Colonic mucosa (tissue), 4 donors: ENCODE measurements around the gene MUC5B. TPM values are rescaled to one million over a fixed set of nuclear protein-coding genes. Genes with fewer than 3 reads are reported as not detected.

Experiments used
- DNase-seq: peaks from one replicate; pipeline ENCODE4 v3.0.0-alpha.2; 2020
- H3K27ac ChIP-seq: fragments of 200-600 bp; one replicate; pipeline ENCODE4 v1.8.0; 2021
- H3K27me3 ChIP-seq: fragments of 200-600 bp; one replicate; pipeline ENCODE4 v1.8.0; 2021
- H3K36me3 ChIP-seq: fragments of 200-600 bp; one replicate; pipeline ENCODE4 v1.8.0; 2021
- H3K4me1 ChIP-seq: fragments of 200-600 bp; one replicate; pipeline ENCODE4 v1.8.0; 2021; ENCODE audit warnings: mild to moderate bottlenecking
- H3K4me3 ChIP-seq: fragments of 200-600 bp; one replicate; pipeline ENCODE4 v1.8.0; 2021
- H3K9ac ChIP-seq, 2 donors: one replicate each; pipeline ENCODE4 v1.7.0; 2013; ENCODE audit warnings: control low read depth in 2 of 2, low read depth in 2 of 2, low read length in 2 of 2
- H3K9me3 ChIP-seq: fragments of 200-600 bp; one replicate; pipeline ENCODE4 v1.8.0; 2021
- intact Hi-C: fragments of 100-400 bp; cut with DNase I; formaldehyde crosslinking; loops from one replicate; pipeline ENCODE4 v1.14.1; 2022
- microRNA-seq: library from miRNA; unstranded; fragments of <30 nt; microRNA quantifications from one replicate; pipeline ENCODE4, GENCODE V29; 2019
- total RNA-seq, 2 donors: library from RNA; stranded (reverse); fragmentation: NEBNext Ultra II Directional in 1 of 2; extraction: Animal tissue kit (Norgen Biotek cat#: 25700) in 1 of 2; gene quantifications; one replicate each; pipeline ENCODE4 v1.2.1, GENCODE V29; 2021
- TF ChIP-seq, protein P1 (sequence below): fragments of 200-600 bp; IDR thresholded peaks from one replicate; pipeline ENCODE4 v1.8.0; 2022; ENCODE audit warnings: antibody characterized with exemption, mild to moderate bottlenecking
- donor health status: healthy.
- donor health status: DM: no; HTN: no; CAD: no.
- donor health status: DM: no; HTN: no; CAD: no.

Gene MUC5B
- total RNA-seq, 2 donors from 2014 or later, result 285 to 655 TPM

DNA sequence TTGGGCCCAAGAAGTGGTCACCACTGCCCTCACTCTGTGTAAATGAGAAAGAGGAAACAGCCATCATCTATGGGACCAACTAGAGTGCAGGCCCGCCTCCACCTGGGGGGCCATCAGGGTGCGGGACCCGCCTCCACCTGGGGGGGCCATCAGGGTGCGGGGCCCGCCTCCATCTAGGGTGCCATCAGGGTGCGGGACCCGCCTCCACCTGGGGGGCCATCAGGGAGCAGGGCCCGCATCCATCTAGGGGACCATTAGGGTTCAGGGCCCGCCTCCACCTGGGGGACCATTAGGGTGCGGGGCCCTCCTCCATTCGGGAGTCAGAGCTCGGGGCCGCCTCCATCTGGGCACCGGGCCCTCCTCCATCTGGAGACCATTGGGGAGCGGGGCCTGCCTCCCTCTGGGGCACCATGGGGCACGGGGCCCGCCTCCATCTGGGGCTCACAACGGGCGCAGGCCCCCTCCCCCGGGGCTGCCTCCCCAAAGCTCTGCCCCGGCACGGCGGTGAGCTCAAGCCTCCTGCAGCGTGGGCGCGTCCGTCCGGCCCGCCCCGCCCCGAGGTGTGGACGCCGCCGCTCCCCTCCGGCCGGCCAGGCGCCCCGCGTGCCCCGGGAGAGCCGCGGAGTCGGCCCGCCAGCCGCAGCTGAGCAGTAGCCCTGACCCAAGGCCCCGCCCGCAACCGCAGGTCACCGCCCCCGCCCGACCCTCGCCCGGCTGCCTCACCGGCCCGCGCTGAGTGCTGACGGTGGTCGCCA is 86.1 kb downstream of the MUC5B start:
- Histone ChIP-seq H3K4me1 (peaks cover 26% of the 10 kb centered on the region), H3K4me3 (peak overlapping the region; percentile 84), H3K36me3 (no peaks in the 10 kb centered on the region), H3K9ac (peak overlapping the region; percentile 58 to 91), H3K27me3 (no peaks in the 10 kb centered on the region), H3K9me3 (no peaks in the 10 kb centered on the region), H3K27ac (peak overlapping the region; percentile 84)
- intact Hi-C loops, result no loop called here
- TF ChIP-seq, protein P1, sequence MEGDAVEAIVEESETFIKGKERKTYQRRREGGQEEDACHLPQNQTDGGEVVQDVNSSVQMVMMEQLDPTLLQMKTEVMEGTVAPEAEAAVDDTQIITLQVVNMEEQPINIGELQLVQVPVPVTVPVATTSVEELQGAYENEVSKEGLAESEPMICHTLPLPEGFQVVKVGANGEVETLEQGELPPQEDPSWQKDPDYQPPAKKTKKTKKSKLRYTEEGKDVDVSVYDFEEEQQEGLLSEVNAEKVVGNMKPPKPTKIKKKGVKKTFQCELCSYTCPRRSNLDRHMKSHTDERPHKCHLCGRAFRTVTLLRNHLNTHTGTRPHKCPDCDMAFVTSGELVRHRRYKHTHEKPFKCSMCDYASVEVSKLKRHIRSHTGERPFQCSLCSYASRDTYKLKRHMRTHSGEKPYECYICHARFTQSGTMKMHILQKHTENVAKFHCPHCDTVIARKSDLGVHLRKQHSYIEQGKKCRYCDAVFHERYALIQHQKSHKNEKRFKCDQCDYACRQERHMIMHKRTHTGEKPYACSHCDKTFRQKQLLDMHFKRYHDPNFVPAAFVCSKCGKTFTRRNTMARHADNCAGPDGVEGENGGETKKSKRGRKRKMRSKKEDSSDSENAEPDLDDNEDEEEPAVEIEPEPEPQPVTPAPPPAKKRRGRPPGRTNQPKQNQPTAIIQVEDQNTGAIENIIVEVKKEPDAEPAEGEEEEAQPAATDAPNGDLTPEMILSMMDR, result no peak
- DNase-seq, result no peak

- H3K9me3 ChIP-seq, result no peaks in the 10 kb centered on the region
- peak within 1 kb of the TSS; percentile 87 to 95 for H3K9ac ChIP-seq
- intact Hi-C loops, result no loop called here
- H3K27me3 ChIP-seq, result no peaks in the 10 kb centered on the region
- peak; percentile 95 for DNase-seq
- peaks cover 18% of the 10 kb centered on the region for H3K4me1 ChIP-seq
- no peaks in the 10 kb centered on the region for H3K36me3 ChIP-seq
- H3K4me3 ChIP-seq, result peak within 1 kb of the TSS; percentile 84
- H3K27ac ChIP-seq, result peak within 1 kb of the TSS; percentile 84
- TF ChIP-seq, protein P1, result no peak
Observed at GRCh38 chr11:1309498-1310317, 86.8 kb downstream of the MUC5B start, which contains the start of gene TOLLIP. Gene TOLLIP (minus strand): TSS chr11:1309632. CDS start chr11:1309498, 134 bp downstream.

DNA sequence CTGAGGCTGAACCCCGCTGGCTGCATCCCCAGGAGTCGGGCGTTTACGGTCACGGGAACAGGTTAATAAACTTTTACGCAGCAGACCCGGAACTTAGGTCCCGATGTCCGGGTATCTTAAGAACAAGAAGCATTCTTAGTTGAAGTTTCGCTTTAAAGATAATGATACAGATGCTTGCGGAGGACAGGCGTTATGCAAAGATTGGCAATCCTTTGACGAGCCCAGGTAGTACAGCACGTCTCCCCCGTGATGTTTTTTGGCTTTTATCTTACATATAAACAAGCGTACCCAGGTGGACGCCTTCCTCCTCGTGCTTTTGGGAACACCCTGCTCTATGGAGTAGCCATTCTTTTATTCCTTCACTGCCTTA is 87.4 kb downstream of the MUC5B start:
- H3K27ac ChIP-seq, result peak overlapping the region; percentile 84
- no peaks in the 10 kb centered on the region for H3K27me3 ChIP-seq
- TF ChIP-seq, protein P1, result no peak
- DNase-seq, result no peak
- peaks cover 12% of the 10 kb centered on the region for H3K4me1 ChIP-seq
- H3K36me3 ChIP-seq, result no peaks in the 10 kb centered on the region
- H3K9ac ChIP-seq, result peak overlapping the region; percentile 87 to 95
- H3K4me3 ChIP-seq, result peak overlapping the region; percentile 84
- intact Hi-C loops, result no loop called here
- no peaks in the 10 kb centered on the region for H3K9me3 ChIP-seq

DNA sequence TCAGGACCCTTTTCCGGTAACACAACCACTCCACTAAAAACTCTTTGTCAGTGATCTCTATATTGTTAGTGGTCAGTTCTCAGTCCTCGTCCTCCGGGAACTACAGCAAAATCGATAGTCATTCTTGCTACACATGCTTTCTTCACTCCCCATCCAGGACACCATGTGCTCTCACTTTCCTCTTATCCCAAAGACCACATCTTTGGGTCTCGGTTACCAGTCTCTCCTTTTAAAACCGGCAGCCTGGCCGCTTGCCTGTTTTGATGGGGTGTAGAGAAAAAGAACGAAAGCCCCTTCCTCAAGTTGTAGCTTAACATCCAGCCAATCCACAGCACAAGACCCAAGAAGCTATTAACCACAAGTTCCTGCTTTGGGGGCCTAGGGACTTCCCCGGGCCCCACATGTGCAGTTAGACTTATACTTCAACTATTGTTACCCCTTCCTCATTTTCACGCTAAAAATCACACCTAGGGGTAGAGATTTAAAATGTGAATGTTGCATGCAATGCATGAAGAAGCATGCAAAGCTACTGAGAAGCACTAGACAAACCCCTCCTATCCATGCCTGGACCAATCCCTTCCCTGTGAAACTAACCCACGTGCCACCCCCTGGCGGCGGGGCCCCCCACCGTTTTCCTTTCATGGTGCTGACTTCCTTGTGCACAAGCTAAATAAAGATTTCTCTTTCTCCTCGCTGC is 88.1 kb downstream of the MUC5B start:
- Histone ChIP-seq H3K27ac (peak overlapping the region; percentile 84), H3K4me3 (peak overlapping the region; percentile 84), H3K9ac (peak overlapping the region; percentile 3 to 87), H3K27me3 (no peaks in the 10 kb centered on the region), H3K4me1 (peaks cover 8% of the 10 kb centered on the region), H3K9me3 (no peaks in the 10 kb centered on the region), H3K36me3 (no peaks in the 10 kb centered on the region)
- no peak for DNase-seq
- intact Hi-C loops, result no loop called here
- TF ChIP-seq, protein P1, result no peak

Small RNA genes lying within 50 kb of the gene (microRNA-seq; reads per million reads assigned to microRNA genes)
- gene MIR6744, result 3.9 reads per million

Other genes starting within 250 kb of the MUC5B start
- gene MUC6, start 186.3 kb upstream of the MUC5B start, total RNA-seq, result under 1 TPM in 1 of 2 donors, not detected in 1; 0.10 TPM
- 1,000 to 10,000 TPM; 1,230 to 1,438 TPM for gene MUC2, start 148.2 kb upstream of the MUC5B start, total RNA-seq
- gene MUC5AC, start 65.1 kb upstream of the MUC5B start, total RNA-seq, result under 1 TPM; 0.03 to 0.20 TPM
- 10 to 100 TPM; 49.8 to 59.7 TPM for gene TOLLIP, start 86.6 kb downstream of the MUC5B start, total RNA-seq
- gene BRSK2, start 166.9 kb downstream of the MUC5B start, total RNA-seq, result 1 to 10 TPM in 1 of 2 donors, under 1 TPM in 1; 0.52 to 1.2 TPM